ENCODE measurements around the gene SCCPDH. TPM values are rescaled to one million over a fixed set of nuclear protein-coding genes. Genes with fewer than 3 reads are reported as not detected.
"Not testable (repeated sequence)": the region's sequence is repeated elsewhere in the genome, so short reads cannot be mapped to it uniquely, and the experiment has no call there.

SCCPDH gene
- total RNA-seq, 1 donor from 2014 or later: 37.8 TPM

DNA sequence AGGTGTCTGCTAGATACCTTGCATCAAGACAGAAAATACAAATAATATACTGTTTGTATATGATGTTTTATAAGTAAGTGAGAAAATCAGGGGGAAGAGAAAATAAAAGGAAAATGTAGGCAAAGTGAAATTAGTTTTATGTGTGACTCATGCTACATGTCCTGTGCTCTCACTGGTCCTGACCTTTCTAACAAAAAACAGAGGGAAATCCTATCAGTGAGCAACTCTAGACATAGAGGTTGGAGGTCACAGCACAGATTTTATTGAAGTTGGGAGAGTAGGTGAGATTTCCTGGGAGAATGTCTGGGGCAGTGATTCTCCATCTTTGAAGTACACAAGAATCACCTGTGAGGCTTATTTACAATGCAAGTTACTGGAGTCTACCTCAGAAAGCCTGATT is 9.5 kb downstream of the SCCPDH start:
- Histone ChIP-seq H3K27me3 (ENCODE audit: control insufficient read depth, insufficient read depth, low read length) (no peaks in the 10 kb centered on the region), H3K4me3 (ENCODE audit: low read depth, low read length) (no peak overlapping the region), H3K36me3 (ENCODE audit: control insufficient read depth, insufficient read depth, low read length) (peaks cover 2% of the 10 kb centered on the region)
- TF ChIP-seq, protein P1, sequence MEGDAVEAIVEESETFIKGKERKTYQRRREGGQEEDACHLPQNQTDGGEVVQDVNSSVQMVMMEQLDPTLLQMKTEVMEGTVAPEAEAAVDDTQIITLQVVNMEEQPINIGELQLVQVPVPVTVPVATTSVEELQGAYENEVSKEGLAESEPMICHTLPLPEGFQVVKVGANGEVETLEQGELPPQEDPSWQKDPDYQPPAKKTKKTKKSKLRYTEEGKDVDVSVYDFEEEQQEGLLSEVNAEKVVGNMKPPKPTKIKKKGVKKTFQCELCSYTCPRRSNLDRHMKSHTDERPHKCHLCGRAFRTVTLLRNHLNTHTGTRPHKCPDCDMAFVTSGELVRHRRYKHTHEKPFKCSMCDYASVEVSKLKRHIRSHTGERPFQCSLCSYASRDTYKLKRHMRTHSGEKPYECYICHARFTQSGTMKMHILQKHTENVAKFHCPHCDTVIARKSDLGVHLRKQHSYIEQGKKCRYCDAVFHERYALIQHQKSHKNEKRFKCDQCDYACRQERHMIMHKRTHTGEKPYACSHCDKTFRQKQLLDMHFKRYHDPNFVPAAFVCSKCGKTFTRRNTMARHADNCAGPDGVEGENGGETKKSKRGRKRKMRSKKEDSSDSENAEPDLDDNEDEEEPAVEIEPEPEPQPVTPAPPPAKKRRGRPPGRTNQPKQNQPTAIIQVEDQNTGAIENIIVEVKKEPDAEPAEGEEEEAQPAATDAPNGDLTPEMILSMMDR (IDR thresholded peaks at IDR 0.05; ENCODE audit: insufficient read depth, low read length, poor library complexity, severe bottlenecking): no peak
- DNase-seq (ENCODE audit: low read depth): no peak

DNA sequence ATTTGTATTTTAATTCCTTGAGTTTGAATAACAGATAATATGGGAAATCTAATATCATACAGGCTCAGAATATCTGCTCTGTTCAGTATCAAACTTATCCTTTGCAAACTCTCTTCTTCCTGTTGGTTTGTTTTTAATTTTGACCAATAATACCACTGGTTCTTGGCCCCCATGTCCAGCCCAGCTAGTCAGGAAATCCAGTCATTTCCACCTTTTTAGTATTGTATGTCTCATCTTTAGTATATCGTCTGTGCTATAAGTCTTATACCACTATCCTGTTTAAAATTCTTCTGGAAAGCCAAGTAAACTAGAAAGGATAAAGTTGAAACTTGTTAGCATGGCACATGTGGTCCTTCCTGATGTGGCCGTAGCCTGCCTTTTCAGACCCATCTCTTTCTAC is 10.7 kb downstream of the SCCPDH start:
- H3K27me3 ChIP-seq (ENCODE audit: control insufficient read depth, insufficient read depth, low read length): no peaks in the 10 kb centered on the region
- no peak overlapping the region for H3K4me3 ChIP-seq (ENCODE audit: low read depth, low read length)
- TF ChIP-seq, protein P1 (IDR thresholded peaks at IDR 0.05; ENCODE audit: insufficient read depth, low read length, poor library complexity, severe bottlenecking): no peak
- no peak for DNase-seq (ENCODE audit: low read depth)
- H3K36me3 ChIP-seq (ENCODE audit: control insufficient read depth, insufficient read depth, low read length): peaks cover 2% of the 10 kb centered on the region

DNA sequence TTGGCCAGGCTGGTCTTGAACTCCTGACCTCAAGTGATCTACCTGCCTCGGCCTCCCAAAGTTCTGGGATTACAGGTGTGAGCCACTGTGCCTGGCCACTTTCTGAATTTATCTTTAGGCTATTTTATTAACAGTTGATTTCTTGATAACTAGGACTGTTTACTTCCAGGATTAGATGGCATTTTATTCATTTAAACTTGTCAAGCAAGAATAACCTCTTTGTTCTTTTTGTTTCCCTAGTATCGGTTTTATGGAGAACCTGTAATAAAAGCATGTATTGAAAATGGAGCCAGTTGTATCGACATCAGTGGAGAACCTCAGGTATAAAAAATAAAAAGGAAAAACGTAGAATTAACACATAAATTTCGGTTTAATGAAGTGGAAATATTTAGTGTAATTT is 11.5 kb downstream of the SCCPDH start:
- H3K4me3 ChIP-seq (ENCODE audit: low read depth, low read length): no peak overlapping the region

DNA sequence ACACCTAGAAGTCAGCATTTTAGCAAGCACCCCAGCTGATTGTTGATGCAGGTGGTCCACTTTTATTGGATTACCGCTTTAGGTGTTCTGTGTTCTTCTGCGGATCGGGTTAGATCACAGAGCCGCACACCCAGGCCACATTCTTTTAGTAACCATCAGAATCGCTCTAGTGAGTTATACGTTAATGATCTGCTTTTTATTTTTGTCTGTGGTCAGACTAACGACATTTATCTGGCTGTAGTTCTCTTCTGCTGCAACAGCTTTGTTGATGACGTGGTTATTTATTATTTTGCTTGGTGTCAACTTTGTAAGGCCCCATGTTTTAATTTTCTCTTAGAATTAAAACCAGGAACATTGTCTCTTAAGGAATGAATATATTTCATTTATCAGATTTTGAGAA is 18.2 kb downstream of the SCCPDH start:
- Histone ChIP-seq H3K27me3 (ENCODE audit: control insufficient read depth, insufficient read depth, low read length) (no peaks in the 10 kb centered on the region), H3K36me3 (ENCODE audit: control insufficient read depth, insufficient read depth, low read length) (no peaks in the 10 kb centered on the region), H3K4me3 (ENCODE audit: low read depth, low read length) (no peak overlapping the region)
- TF ChIP-seq, protein P1 (IDR thresholded peaks at IDR 0.05; ENCODE audit: insufficient read depth, low read length, poor library complexity, severe bottlenecking): no peak
- no peak for DNase-seq (ENCODE audit: low read depth)

More for the DNA sequence above, 11.5 kb downstream of the SCCPDH start:
- TF ChIP-seq, protein P1 (IDR thresholded peaks at IDR 0.05; ENCODE audit: insufficient read depth, low read length, poor library complexity, severe bottlenecking): no peak
- Histone ChIP-seq H3K27me3 (ENCODE audit: control insufficient read depth, insufficient read depth, low read length) (no peaks in the 10 kb centered on the region), H3K36me3 (ENCODE audit: control insufficient read depth, insufficient read depth, low read length) (no peaks in the 10 kb centered on the region)
- DNase-seq (ENCODE audit: low read depth): no peak

DNA sequence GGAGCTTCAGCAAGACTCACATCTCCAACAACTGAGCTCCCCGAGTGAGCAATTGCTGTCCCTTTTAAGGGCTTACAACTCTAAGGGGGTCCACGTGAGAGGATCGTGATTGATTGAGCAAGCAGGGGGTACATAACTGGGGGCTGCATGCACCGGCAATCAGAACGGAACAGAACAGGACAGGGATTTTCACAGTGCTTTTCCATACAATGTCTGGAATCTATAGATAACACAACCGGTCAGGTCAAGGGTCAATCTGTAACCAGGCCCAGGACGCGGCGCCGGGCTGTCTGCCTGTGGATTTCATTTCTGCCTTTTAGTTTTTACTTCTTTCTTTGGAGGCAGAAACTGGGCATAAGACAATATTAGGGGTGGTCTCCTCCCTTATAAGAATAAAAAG is 21.9 kb downstream of the SCCPDH start:
- not testable (repeated sequence) for DNase-seq (ENCODE audit: low read depth); H3K27me3 ChIP-seq (ENCODE audit: control insufficient read depth, insufficient read depth, low read length); H3K4me3 ChIP-seq (ENCODE audit: low read depth, low read length); H3K36me3 ChIP-seq (ENCODE audit: control insufficient read depth, insufficient read depth, low read length)

DNA sequence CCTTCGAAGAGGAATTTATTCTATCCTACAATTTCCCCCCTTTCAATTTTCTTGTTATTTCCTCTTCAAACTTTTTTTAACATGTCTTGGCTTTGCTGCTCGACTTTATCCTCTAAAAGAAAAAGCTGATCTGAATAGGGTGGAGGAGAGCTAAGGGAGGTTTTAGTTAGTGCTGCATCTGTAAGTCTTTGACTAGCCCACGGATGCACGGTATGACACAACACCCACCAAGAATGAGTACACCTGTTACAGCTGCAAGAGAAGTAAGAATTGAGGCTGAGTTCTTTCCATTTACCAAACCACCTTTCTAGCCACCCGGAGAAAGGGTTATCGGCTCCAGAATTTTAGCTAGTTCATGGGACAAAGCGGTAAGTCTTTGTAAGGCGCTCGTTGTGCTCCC is 23.8 kb downstream of the SCCPDH start:
- TF ChIP-seq, protein P1 (IDR thresholded peaks at IDR 0.05; ENCODE audit: insufficient read depth, low read length, poor library complexity, severe bottlenecking): no peak
- Histone ChIP-seq H3K27me3 (ENCODE audit: control insufficient read depth, insufficient read depth, low read length) (no peaks in the 10 kb centered on the region), H3K36me3 (ENCODE audit: control insufficient read depth, insufficient read depth, low read length) (no peaks in the 10 kb centered on the region), H3K4me3 (ENCODE audit: low read depth, low read length) (no peak overlapping the region)
- no peak for DNase-seq (ENCODE audit: low read depth)

Data from kidney epithelial cell (primary cell).